Astrocyte (in vitro differentiated cells and primary cell): ENCODE data around the gene RTF1.

ENCODE experiments used
- CTCF ChIP-seq: IDR thresholded peaks from 2 replicates; pipeline ENCODE4 v1.5.1; 2011; ENCODE audit warnings: low read depth, mild to moderate bottlenecking, inconsistent platforms, low read length, moderate library complexity; ENCODE audit not compliant: insufficient read depth
- EZH2 ChIP-seq: IDR thresholded peaks from 2 replicates; pipeline ENCODE4 v1.6.1; 2012; ENCODE audit warnings: mild to moderate bottlenecking, low read length, inconsistent platforms; ENCODE audit not compliant: insufficient read depth

- TF ChIP-seq CTCF (no peak), EZH2 (no peak)
Measured at GRCh38 chr15:41487802-41488201, 70.9 kb downstream of the RTF1 start.
